Mucosa of gallbladder (tissue), 1 donor: ENCODE measurements around the gene FRS2. TPM values are rescaled to one million over a fixed set of nuclear protein-coding genes. Genes with fewer than 3 reads are reported as not detected.
"Not testable (repeated sequence)": the region's sequence is repeated elsewhere in the genome, so short reads cannot be mapped to it uniquely, and the experiment has no call there.

Experiments
- DNase-seq: peaks from one replicate; pipeline ENCODE4 v3.0.0-alpha.2; 2020; ENCODE audit warnings: low spot score
- total RNA-seq: library from RNA; stranded (reverse); gene quantifications from one replicate; pipeline ENCODE4 v1.2.1, GENCODE V29; 2021
- donor health status: DM: no; HTN: no; CAD: no.

Gene FRS2
- total RNA-seq: 31.1 TPM

GRCh38 chr12:69470189-69471075 is at the start of gene FRS2:
Gene FRS2 (plus strand): TSS chr12:69470388. CDS start chr12:69569031, 98,643 bp downstream.
- DNase-seq: peak; percentile 92

GRCh38 chr12:69421548-69421947 is 48.6 kb upstream of the FRS2 start:
- DNase-seq: no peak

- DNase-seq: no peak
Observed at GRCh38 chr12:69423037-69423905, 46.9 kb upstream of the FRS2 start.

DNA sequence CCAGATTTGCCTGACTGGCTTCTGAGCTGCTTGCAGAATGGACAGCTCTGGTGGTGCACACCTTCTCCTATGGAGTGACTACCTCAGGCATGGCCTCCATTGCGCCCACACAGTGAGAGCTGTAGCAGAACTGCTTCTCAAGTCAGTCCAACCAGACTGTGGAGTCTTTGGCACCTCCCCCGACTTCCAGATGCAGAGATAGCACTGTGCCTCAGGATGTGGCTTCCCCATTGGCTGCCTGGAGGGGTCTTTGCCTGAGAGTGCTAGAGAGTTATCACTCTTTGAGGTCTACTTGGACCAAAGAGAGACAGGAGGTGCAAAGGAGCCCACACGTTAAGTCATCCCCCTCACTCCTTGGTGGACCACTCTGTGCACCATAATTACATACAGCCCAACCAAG is 44.8 kb upstream of the FRS2 start:
- no peak for DNase-seq

GRCh38 chr12:69428351-69429073 is 41.7 kb upstream of the FRS2 start:
- DNase-seq: no peak

DNA sequence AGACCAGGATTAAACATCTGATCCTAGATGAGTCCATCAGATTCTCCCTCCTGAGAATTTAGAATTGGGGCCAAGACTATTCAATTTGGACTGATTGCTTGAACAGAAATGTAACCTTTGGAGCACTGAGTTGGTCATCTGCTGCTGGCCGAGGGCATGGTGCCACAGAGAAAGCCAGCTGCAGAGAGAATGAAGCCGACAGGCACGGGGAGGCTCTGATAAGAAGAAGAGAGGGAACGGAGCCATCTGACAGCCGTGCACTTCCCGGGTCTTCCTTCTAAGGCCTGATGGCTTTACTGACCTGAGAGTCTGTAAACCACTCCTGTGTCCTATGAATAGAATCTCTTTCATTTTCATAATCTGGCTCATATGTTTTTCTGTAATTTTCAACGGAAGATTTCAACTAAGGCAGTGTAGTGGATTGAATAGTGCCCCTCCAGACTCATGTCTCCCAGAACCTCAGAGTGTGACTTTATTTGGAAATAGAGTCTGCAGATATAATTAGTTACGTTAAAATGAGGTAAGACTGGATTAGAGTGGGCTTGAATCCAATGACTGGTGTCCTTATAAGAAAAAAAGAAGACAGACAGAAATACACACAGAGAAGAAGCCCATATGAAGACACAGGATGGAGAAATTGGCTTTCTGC is 39.1 kb upstream of the FRS2 start:
- no peak for DNase-seq

DNA sequence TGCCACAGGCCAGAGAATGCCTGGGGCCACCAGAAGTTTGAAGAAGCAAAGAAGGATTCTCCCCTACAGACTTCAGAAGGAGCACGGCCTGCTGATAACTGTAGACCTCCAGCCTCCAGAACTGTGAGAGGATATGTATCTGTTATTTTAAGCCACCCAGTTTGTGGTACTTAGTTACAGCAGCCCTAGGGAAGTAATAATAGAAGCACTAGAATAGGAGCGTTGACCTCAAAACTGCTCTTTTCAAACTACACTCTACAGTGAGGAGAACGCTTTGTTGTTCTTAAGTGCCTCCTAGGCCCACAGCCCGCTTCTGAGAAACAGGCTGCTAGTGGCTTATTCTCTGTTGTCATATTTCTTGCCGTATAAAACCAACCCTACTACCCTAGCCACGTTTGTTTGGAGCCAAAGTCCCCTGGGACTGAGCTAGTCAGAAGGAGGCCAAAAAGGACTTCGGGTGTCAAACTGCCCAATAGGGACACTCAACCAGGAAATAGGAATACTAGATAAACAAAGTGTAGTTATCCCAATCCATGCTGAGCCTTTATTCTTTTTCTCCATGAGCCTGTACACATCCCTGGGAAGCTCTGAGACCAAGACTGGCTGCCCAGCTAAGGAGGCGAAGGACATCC is 38.5 kb upstream of the FRS2 start:
- DNase-seq: no peak

- DNase-seq: no peak
Observed at GRCh38 chr12:69433653-69434052, 36.5 kb upstream of the FRS2 start.

DNA sequence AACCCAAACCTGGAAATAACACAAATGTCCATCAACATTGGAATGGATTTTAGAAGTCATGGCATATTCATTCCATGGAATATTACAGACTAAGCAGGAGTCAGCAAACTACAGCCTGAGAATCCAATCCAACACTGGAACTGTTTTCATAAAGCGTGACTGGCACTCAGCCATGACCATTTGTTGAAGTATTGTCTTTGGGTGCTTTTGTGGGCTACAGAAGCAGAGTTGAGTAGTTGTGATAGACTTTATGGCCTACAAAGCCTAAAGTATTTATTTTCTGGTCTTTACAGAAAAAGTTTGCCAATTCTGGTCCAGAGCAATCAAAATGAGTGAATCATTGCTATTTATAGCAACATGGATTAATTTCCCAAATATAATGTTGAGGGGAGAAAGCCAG is 34.5 kb upstream of the FRS2 start:
- no peak for DNase-seq

DNA sequence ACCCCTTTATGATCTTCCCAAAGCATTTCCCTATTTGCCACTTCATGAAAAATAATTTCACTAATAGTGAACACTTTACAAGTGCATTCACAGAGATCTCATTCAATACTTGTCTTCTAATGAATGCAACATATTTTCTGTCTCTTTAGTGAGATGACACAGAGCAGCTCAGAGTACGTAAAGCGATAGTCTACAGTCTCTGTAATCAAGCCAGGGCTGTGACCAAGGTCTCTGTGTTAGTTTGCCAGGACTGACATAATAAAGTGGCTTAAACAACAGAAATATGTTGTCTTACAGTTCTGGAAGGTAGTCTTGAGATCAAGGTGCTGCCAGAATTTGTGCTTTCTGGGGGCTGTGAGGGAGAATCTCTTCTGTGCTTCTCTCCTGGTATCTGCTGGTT is 33.1 kb upstream of the FRS2 start:
- no peak for DNase-seq

DNA sequence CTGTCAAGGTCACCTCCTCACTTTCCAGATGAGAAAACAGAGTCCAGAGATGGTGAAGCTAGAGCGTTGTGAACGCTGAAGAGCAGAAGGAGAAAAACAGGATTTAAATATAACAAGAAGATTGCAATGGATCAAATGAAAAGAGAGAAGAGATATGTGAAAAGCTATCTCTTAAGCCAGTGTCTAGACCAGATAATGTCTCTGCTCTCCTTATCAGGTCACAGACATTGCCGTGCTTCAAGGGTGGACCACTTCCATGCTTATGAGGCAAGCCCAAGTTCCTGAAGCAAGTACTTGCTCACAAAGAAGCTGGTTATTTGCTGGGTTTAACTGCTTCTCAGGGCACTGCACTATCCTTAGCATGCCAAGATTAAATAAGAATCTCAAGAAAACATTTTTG is 31.6 kb upstream of the FRS2 start:
- no peak for DNase-seq

GRCh38 chr12:69440016-69440415 is 30.2 kb upstream of the FRS2 start:
- DNase-seq: no peak

DNA sequence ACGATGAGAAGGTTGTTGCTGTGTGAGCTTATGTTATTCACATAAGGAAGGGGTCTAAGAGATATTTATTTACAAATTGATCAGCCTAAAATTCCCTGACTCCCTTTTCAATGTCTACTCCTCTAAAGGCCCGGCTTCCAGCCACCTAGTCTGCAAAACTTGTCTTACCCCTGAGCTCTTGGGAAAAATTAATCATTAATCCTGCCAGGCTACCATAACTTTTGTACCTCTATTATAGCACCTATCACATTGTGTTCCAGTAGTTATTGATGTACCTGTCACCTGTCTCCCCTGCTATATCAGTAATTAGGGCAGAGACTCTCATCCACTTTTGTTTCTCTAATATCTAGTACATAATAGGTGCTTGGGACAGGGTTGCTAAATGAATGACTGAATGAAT is 29.3 kb upstream of the FRS2 start:
- no peak for DNase-seq

- no peak for DNase-seq
Observed at GRCh38 chr12:69442894-69443293, 27.3 kb upstream of the FRS2 start.

DNA sequence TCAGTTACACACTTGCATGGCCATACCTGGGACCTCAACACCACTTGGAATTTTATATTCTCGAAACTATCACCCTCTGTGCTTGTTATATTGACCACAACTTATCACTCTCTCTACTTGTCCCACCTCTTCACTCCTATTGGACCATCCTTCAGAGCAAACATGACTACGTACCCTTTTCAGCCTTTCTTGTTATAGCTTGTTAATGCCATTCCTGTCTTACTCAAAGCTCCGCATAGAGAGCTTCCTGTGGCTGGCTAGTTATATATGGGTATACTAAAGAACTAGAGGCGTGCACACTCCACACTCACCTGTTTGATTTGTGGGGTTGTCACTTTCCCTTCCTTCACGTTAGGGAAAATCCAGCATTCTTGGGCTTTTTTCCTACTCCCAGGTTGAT is 26.3 kb upstream of the FRS2 start:
- DNase-seq: no peak

DNA sequence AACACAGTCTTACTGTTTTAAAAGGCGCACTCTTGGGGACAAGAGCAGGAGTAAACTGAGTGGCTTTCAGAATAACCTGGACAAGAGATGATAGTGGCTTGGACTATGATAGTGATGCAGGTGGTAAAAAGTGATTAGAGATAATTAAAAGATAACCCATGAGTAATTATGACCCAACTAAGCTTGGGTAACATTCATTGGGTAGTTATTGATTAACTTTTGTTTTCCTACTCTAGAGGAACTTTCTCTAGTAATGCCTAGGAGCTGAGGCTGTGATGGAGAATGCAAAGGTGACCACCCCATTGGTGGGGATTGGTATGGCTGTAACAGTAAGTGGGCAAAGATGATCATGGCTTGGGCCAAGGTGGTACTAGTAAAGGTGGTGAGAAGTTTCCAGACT is 22.3 kb upstream of the FRS2 start:
- no peak for DNase-seq

DNA sequence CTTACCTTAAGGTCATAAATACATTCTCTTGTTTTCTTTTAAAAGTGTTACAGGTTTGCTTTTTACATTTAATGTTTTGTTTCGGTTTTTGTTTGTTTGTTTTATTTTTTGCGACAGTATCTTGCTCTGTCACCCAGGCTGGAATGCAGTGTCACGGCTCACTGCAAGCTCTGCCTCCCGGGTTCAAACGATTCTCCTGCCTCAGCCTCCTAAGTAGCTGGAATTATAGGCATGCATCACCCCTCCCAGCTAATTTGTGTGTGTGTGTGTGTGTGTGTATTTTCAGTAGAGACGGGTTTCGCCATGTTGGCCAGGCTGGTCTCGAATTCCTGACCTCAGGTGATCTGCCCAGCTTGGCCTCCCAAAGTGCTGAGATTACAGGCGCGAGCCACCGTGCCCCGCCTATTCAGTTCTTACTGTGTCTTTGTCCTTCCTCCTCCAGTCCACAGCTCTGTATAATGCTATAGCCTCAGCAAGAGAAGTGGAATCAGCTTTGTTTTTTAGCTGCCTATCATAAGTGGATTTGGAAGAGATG is 17.5 kb upstream of the FRS2 start:
- DNase-seq: not testable (repeated sequence)

GRCh38 chr12:69456239-69456638 is 13.9 kb upstream of the FRS2 start:
- no peak for DNase-seq

- no peak for DNase-seq
Observed at GRCh38 chr12:69457433-69457832, 12.8 kb upstream of the FRS2 start.

DNA sequence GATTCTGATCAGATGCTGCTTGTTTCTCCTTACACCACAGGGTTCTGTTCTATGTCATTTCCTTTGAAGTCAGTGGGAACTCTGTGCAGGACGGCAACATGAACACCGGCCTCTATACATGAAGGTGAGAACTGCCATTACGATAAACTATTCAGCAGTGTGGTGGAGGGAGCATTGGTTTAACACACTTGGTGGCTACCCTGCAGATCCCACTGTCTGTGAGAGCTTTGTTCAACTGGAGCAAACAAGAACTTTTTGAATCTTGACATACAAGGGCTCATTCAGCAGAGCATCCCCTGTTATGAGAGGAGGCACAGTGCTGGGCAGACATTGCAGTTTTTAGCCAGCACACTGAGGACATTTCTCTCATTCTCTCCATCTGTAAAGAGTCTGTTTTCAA is 10.7 kb upstream of the FRS2 start:
- no peak for DNase-seq

- no peak for DNase-seq
Observed at GRCh38 chr12:69464428-69464827, 5.8 kb upstream of the FRS2 start.
